Neural progenitor cell (in vitro differentiated cells): ENCODE data around the gene ACER2.

Experiments used
- EZH2 ChIP-seq: fragments of 200-600 bp; sonication (generic); IDR thresholded peaks from 2 replicates; pipeline ENCODE4 v1.6.1; 2017; ENCODE audit warnings: antibody characterized with exemption, mild to moderate bottlenecking, moderate library complexity
- EZH2phosphoT487 ChIP-seq: fragments of 200-600 bp; sonication (generic); IDR thresholded peaks from 2 replicates; pipeline ENCODE4 v1.6.1; 2017; ENCODE audit warnings: antibody characterized with exemption
- TF ChIP-seq, protein P1 (sequence below): fragments of 200-600 bp; sonication (generic); IDR thresholded peaks from 2 replicates; pipeline ENCODE4 v1.5.1; 2017; ENCODE audit warnings: antibody characterized with exemption, mild to moderate bottlenecking

DNA sequence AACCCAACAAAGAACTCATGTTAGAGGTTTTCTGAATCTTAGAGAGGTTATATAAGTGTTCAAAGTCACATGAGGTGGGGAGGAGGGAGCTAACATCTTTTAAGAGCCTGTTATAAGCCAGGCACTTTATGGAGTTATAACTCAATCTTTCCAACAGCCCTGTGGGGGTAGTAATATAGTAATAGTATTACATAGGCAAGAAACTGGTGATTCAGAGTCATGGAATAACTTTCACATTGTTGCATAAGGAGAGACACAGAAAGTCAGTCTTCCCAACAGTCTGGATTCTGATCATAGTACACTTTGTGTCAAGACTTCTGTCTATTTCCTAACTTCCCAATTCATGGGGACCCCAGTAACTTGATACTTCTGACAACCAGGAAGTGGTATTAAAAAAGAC is 89.2 kb downstream of the ACER2 start:
- TF ChIP-seq, protein P1, sequence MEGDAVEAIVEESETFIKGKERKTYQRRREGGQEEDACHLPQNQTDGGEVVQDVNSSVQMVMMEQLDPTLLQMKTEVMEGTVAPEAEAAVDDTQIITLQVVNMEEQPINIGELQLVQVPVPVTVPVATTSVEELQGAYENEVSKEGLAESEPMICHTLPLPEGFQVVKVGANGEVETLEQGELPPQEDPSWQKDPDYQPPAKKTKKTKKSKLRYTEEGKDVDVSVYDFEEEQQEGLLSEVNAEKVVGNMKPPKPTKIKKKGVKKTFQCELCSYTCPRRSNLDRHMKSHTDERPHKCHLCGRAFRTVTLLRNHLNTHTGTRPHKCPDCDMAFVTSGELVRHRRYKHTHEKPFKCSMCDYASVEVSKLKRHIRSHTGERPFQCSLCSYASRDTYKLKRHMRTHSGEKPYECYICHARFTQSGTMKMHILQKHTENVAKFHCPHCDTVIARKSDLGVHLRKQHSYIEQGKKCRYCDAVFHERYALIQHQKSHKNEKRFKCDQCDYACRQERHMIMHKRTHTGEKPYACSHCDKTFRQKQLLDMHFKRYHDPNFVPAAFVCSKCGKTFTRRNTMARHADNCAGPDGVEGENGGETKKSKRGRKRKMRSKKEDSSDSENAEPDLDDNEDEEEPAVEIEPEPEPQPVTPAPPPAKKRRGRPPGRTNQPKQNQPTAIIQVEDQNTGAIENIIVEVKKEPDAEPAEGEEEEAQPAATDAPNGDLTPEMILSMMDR = no peak
- TF ChIP-seq EZH2 (no peak), EZH2phosphoT487 (no peak)
